ENCODE data around the gene NEURL3.

Gene NEURL3

DNA sequence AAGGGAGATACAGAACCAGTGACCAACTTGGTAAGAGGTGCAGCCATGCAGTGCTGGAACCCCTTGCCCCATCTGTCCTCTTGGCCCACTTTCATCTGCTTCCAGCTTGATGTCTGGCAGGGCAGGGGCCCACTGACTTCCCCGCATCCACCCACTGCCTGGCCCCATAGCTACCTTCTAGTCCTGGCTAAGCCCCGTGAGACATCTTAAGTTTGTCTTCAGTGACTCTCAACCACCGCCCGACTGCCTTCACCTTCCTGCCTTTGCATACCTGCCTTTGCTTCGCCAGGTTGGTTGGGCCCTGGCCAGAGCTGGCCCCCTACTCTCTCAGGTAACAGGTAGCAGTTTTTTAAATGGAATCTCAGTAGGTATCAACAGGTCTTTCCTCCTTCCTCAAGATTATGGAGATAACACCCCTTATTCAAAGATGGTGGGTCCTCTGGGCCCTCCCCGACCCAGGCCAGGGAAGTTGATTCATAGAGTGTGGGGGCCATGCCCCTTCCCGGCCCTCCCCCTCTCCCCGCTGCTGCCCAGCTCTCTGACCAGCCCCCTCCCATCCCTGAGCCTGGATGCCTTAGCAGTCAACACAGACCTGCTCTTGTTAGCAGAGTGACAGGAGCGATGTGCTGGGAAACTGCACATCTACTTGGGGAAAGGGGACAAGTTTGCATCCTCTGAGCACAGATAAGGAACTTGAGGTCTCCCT, 34.2 kb upstream of the NEURL3 start:
- no peak for DNase-seq

DNA sequence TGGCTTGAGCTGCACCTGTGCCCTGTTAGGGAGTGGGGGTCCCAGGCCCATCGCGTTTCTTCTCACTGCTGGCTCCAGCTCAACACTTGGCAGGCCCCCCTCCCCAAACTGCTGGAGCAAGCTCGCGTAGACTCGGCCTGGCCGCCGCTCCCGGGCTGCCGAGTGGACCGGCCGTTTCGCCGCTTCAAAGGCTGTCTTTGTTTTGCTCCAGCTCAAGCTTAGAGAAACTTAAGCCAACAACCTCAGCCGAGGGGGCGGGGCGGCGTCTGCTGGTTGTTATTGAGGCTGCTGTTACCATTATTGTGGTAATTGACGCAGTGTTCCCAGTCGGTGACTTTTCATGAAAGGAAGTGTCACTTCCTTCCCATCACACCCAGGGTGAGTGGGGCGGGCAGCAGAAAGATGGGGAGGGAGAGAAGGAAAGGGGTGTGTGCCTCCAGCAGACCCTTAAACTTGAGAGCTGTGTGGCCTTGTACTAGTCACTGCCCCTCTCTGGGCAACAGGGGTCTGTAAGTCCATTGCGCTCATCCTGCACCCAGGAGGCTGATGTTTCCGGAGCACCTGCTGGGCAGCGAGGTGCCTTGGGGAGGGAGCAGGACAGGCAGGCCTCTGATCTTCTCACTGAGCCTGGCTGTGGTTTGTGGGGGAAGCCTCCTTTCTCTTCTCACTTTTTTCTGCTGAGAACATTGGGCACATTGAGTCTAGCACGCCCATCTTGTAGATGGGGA, 33.5 kb upstream of the NEURL3 start:
- no peak for DNase-seq

DNA sequence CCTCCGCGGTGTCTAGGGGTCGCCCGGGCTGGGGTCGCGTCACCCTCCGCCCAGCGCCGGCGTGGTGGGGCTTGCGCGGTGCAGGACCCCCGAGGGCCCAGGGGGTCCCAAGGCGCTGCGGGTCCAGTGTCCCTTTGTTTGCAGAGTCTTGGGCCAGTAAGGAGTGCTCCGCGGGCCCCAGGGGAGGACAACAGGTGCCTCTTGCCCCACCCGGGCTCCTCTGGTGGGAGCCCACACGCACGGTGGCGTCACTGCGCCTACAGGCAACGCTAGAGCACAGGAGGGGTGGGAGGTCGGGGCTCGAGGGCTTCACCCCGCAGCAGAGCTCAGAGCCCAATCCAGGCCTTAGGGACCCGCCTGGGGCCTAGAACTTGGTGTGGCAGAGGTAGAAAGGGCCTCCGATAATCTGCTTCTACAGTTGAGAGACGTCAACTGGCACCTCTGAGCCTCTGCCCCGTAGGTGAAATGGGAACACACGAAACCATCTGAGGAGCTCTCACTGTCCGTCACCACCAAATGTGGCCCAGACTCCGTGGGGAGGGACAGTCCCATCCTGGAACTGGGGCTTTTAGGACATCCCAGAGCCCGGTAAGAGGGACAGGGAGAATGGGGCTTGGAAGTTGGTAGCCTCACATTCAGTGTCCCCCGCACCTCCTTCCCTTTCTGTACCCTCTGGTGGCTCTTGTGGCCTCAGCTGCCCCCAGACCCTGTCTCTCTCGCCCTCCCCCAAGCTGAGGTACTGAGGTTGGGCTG, 32.8 kb upstream of the NEURL3 start:
- DNase-seq = no peak

DNA sequence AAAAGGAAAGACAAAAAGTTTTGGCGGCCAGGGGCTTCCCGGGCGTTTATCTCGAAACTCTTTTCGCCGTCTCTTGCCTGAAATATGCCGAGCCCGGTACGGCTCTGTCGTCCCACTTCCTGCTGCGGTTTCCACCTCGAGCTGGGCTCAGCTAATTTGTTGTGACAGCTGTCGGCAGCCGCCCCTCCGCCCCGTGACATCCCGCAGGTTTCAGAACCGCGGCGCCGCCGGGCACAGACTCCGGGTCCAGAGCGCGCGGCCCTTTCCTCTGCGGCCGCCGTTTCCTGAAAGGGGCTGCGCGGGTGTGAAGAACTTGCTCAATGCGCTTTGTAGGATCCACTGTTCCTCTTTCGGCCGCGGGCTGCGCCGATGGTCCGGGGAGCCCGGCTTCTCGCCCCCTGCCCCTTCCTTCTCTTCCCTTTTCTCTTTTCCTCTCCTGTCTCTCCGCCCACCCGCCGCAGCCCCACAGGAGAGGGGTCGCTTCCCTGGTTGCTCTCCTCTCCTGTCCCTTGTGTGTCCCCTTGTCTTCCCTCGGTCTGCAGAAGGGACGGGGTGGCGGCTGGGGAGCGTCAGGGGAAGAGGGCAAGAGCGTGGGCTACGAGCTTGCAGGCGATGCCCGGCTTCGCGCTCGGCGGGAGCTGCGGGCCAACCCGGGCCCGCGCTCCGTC, 32.0 kb upstream of the NEURL3 start:
- peak; percentile 36 for DNase-seq

DNA sequence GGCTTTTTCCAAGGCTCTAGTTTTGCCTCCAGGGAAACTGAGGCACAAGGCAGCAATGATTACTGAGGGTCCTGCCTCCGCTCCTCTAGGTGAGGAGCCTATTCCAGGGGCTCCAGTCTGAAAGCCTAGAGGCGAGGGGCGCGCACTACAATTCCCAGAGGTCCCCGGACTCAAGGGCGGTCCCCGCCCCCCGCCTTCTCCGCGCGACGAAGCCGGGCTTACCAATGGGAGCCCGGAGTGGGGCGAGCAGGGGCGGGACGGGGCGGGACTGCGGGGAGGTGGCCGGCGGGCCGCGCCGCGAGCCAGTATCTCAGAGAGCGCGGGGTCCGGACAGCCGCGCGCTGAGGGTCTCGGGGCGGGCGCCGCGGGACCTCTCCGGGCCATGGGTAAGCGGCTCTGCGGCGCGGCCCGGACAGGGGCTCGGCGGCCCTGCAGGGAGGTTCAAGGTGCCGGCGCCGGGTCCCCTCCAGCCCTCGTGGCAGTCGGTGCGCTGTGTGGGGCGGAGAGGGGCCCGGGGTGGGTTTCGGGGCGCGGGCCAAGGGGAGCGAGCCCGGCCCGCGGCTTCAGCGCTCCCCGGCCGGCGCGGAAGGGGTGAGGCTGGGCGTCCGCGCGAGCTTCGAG, 31.4 kb upstream of the NEURL3 start, which contains the start of gene ARID5A:
TSS of gene ARID5A (plus strand) at position 308 of the 621 bp plus-strand sequence. CDS start at position 383, 75 bp downstream.
- DNase-seq = peak; percentile 87

DNA sequence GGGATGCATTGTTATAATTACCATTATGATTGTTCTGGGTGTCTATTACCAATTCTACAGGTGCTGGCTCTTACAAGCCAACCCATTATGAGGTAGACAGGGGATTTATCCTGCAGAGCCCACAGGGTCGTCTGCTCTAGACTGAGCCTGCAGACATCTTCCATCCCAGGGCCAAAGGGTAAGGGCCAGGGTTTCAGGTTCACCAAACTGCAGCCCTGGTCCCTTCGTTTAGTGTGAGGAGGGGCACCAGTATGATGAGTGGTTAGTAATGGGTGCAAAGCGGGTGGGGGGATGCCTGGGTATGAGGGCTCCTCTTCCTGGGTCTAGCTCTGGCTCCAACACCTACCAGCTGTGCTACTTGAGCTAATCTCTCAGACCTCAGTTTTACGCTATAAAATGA, 30.2 kb upstream of the NEURL3 start:
- no peak for DNase-seq

DNA sequence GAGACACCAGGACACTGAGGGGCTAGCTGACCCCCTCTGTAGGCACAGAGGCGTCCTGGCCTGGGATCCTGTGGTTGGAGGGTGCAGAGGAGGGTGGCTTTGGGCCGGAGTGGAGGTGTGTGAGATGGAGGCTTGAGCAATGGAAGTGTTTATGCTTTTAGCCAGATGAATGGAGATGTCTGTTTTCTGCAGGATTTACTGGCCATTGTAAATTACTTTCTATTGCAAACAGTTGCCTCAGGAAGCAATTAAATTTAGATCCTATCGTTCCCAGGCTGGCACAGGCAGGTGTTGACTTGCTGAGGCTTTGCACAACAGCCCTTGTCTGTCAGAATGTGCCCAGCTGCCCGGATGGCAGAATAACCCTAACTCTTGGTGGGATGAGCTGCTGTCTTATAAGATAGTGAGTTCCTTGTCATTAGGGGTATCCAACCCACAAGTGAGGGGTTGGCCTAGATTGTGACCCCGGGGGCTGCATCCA, 29.6 kb upstream of the NEURL3 start:
- DNase-seq = no peak

DNA sequence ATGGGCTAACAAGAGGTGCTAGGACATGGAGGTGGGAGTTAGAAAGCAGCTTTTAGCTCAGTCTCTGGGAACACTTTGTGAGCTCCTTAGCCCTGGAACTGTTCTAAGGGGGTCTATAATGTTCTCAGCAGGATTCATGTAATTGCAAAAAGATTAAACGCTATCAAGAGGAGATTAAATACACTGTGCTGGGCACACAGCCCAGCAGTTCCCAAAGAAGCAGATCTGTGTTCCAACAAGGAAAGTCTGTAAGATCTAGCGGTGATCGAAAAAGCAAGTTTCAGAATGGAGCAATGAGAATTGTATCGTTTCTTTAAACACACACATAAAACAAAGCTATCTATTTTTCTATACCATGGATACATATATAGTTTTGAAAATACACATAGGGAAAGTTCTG, 29.0 kb upstream of the NEURL3 start:
- DNase-seq = no peak

DNA sequence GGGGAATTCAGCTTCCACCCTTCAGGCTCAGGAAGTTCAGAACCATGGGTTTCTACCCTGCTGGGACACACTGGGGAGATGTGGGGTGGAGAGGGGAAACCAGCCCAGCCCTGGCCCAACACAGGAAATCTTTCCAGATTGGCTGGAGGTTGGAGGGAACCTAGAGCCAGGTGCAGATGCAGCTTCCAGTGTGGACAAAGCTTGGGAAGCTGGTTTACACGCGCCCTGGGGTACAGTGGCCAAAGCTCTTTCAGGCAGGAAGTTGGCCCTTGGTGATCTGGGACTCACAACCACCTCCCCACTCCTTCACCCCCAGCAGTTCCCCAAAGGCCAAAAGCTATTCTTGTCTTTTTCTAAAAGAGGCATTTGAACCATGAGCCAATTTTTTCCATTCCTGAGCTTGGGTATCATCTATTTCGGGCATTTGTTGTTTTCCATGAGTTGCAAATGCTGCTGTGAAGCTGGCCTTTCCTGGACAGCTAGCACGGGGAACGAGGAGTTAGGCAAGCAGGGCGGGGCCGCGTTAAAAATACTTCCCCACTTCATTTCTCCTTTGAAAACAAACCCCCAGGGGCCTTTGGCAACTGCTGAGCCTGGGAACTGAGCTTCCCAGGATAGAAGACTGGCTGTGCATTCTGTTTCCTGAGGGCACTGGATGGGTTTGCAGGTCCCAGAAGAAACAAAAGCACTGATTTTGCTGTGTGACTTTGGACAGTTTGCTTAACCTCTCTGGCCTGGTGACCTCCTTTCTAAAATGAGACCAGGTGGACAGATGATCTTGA, 28.3 kb upstream of the NEURL3 start:
- DNase-seq = peak; percentile 55

DNA sequence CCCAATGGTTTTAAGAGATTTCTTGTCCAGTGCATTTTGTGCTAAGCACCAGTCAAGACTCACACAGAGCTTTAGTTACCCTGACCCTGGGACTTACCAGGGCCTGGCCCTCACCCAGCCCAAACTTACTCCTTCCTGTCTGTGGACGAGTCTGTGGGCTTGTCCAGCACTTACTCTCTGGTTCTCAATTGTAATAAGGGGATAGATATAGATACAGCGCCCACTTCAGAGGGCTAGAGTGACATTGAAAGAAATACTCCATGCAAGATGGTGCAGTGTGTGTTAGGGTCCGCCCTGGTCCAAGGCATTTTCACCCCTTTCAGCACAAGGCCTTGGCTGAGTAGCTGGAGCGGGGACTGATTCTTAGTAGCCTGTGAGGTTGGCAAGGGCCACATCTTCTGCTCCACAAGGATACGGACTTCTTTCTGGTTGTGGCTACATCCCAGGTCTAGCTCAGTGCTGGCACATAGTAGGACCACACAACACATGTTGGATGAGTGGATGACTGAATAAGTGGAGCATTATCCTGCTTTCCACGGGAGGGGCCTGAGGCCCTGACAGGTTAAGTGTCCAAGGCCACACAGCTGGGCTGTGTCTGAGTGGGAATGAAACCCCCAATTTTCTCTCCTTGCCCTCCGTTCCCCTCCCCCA, 27.6 kb upstream of the NEURL3 start:
- DNase-seq = no peak

DNA sequence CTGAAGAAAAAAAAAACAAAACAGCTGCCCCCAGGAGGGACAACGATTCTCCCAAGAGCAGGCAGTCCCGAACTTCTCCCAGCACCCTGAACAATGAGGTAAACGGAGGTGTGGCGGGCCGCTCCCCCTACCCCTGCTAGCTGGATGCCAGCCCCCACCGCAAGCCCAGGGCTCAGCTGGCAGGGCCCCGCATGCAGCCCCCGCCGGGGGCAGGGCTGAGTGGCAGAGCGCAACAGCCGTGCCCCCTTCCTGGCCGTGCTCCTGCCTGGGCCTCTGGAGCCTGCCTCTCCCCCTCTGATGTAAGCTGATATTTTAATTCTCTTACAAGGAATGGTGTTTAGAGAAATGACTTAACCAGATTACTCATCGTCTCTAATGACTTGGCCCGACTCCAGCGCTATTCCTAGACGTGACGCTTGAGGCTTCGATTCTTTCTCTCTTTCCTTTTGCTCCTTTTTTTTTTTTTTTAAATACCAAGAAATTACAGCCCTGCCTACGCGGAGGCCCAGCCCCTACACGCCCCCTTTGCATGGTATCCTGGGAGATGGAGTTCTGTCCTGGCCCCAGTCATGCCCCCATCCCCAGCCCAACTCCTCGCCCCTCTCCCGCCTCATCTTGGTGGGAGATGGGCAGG, 26.8 kb upstream of the NEURL3 start:
- peak; percentile 100 for DNase-seq

DNA sequence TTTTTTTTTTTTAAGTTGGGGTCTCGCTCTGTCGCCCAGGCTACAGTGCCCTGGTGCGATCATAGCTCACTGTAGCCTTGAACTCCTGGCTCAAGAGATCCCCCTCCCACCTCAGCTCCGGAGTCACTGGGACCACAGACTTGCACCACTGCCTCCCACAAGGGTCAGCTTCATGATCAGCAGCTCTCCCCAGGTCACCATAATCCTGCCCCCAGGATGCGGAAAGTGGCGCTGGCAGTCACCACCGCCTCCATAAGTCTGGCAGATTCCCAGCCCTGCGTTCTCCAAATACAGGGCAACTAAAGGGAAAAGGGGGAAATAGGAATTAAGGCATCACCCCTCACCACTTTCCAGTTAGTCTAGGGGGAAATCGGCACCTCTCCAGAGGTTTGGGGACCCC, 26.2 kb upstream of the NEURL3 start:
- DNase-seq = no peak

DNA sequence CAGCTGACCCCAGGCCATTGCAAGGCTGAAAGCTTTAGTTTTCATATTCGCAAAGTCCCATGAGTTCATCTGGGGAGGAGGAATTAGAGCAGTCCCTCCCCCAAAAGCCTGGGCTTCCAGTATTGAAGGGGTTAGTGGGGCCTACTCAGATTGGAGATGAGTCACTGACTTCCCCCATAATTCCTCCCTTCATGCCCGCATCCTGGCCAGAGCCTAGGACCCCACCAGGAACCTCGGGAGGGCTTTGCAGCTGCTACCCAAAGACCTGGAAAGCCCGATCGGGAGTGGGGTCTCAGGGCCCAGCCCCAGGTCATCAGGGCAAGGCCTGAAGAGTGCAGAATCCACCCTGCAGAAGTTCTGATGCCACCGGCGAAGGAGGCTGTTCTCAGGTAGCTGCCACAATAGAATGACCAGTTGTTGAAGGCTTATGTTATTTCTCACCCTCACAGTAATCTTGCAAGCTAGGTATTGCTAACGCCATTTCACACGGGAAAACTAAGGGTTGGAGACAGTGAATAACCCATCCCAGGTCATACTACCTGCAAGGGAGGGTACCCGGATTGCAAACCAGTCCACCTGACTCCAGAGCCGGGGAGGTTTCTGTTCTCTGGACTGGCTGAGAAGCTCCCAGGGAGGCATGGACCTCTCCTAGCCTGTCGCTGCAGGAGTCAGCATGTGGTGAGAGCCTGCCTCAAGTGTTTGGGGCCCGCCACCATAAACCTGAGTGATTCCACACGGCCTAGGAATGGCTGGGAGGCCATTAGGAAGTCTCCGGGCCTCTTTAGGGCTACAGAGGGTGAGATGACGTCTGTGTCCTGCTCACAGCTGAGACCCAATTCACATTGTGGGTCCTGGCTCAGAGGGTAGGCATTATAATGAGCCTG, 25.6 kb upstream of the NEURL3 start:
- DNase-seq = peak; percentile 39

DNA sequence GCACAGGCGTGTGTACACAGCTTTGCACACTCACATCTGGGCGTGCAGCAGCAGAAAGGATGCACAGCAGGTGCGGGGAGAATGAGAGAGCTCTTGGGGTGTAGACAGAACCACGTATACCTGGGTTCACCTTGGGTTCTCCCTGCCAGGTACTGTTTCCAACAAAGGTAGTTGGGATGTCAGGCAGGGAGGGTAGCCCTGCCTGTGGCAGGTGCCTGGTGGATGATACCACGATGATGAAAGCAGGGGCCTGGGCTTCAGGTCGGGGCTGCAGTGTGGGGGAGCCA, 24.9 kb upstream of the NEURL3 start:
- no peak for DNase-seq

DNA sequence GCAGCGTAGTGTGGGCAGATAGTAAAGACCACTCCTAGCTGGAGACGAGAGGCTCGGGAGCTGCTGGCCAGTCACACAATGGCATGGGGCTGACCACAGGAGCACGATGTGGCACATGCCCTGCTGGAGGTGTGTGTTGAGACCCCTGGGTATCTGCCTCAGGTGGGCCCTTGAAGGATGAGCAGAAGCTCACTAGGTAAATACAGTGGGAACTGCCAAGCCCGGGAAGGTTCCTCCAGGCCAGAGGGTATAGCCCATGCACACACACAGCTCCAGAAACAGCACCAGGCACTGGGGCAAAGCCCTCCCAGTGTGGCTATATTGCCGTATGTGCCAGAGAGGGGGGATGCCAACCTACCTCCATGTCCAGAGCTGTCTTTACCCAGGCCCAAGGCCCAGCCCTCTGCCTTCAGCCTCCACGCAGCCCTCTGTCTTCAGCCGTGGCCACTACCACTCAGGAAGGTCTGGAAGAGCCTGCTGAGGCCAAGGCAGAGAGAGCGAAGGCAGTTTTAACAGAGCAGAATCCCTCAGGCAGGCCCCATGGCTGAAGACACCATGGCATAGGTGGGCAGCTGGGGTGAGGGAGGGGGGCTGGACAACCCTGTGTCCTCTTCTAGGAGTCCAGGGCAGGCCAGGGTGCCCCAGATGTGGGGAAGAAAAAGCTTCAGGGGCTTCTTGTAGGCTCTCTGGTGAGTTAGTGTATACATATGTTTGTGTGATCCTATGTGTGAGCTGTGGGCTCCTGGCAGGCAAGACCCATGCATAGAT, 24.4 kb upstream of the NEURL3 start:
- no peak for DNase-seq

DNA sequence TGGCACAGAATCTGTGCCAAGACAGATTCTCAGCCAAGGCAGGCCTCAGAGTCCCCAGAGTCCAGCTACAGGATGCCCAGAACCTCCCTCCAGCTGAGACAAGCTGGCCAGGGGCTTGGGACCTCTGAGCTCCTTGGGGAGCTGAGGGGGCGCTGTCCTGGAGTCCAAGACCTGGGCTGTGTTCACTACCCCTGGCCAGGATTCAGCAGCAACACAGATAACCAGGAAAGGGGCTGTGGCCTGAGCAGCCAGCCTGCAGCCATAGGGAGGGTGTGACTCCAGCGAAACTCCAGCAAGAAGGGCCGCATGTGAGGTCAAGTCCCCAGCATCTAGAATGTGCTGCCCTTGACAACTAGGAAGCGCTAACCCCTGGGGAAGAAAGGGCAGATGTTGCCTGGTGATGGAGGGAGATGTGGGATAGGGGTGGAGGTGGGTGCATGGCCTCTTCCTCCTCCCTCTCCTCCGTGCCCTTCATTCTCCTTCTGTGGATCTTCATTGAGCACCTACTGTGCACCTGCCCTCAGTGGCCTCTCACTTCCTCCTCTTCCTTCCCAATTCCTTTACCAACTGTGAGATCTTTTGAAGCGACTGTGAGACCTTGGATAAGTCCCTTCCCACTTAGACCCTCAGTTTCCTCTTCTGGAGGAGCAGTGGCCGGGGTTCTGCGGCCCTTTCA, 23.7 kb upstream of the NEURL3 start:
- DNase-seq = no peak

DNA sequence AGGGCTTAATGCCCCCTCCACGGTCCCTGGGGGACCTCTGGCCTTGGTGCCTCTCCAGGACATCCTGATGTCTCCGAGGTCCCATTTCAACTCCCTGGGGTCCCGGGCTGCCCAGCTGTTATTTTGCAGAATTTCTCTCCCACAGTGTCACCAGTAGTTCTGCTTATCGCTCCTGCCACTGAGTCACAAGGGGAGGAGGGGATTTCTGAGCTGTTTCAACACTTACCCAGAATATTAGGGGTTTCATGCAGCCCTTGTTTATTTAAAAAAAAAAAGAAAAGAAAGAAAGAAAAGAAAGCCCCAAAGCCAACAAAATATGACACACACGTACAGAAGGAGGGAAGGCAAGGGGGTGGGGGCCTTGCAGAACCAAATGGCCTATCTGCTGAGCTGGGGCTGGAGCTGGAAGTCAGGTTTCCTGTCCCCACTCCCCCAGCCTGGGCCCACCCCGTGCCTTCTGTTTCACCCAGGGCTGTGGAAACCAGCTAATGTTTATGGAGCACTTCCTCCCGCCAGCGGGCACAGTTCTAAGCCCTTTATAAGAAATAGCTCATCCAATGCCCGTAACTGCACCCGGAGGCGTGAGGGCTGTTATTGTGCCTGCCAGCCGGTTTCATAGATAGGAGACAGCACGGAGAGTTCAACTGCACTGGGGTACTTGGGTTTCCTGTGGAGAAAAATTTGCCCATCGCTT, 23.0 kb upstream of the NEURL3 start:
- DNase-seq = peak; percentile 31
